Left ventricle myocardium inferior (tissue), 1 donor: ENCODE results near the gene ADAM12. TPM values are rescaled to one million over a fixed set of nuclear protein-coding genes. Genes with fewer than 3 reads are reported as not detected.
"Not testable (repeated sequence)": the region's sequence is repeated elsewhere in the genome, so short reads cannot be mapped to it uniquely, and the experiment has no call there.

Source experiments
- DNase-seq: peaks from one replicate; pipeline ENCODE4 v3.0.0-alpha.2; 2020
- H3K27ac ChIP-seq: fragments of 200-600 bp; replicated peaks from 2 replicates; pipeline ENCODE4 v1.8.0; 2021
- H3K27me3 ChIP-seq: fragments of 200-600 bp; 2 replicates; pipeline ENCODE4 v1.8.0; 2021; ENCODE audit warnings: low read depth
- H3K36me3 ChIP-seq: fragments of 200-600 bp; 2 replicates; pipeline ENCODE4 v1.8.0; 2021
- H3K4me1 ChIP-seq: fragments of 200-600 bp; 2 replicates; pipeline ENCODE4 v1.8.0; 2021
- H3K4me3 ChIP-seq: fragments of 200-600 bp; 2 replicates; pipeline ENCODE4 v1.8.0; 2021; ENCODE audit warnings: mild to moderate bottlenecking, moderate library complexity
- H3K9me3 ChIP-seq: fragments of 200-600 bp; replicated peaks from 2 replicates; pipeline ENCODE4 v1.8.0; 2021
- intact Hi-C: fragments of 100-400 bp; cut with micrococcal nuclease; formaldehyde crosslinking; loops from one replicate; pipeline ENCODE4 v1.11.0; 2022
- total RNA-seq: library from RNA; stranded (reverse); fragmentation: NEBNext Ultra II Directional; extraction: Animal tissue kit (Norgen Biotek cat#: 25700); gene quantifications from one replicate; pipeline ENCODE4 v1.2.1, GENCODE V29; 2021
- TF ChIP-seq, protein P1 (sequence below): fragments of 200-600 bp; IDR thresholded peaks from 2 replicates; pipeline ENCODE4 v1.8.0; 2021; ENCODE audit warnings: antibody characterized with exemption, mild to moderate bottlenecking, borderline replicate concordance
- donor health status: DM: no; HTN: yes; CAD: no; lungs with severe emphysema.

The ADAM12 gene
- total RNA-seq, 1 donor from 2014 or later: 0.27 TPM

DNA sequence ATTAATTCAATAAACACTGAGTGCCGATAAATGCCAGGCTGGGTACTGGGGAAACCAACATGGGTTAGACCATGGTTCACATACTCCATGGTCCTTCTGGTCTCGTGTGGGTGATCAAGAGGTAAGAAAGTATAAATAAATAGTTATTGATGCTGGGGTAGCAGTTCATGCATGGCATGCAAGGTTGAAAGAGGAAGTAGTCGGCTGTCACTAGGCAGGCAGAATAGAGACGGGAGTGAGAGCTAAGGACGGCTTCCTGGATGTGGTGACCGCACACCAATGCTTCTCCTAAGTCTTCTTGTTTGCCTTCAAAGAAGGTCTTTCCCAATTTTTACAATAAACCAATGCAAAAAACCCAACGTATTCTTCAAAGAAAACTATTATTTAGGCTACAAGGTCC, 208.6 kb downstream of the ADAM12 start:
- intact Hi-C loops: no loop called here
- no peak overlapping the region for H3K4me3 ChIP-seq
- TF ChIP-seq, protein P1, sequence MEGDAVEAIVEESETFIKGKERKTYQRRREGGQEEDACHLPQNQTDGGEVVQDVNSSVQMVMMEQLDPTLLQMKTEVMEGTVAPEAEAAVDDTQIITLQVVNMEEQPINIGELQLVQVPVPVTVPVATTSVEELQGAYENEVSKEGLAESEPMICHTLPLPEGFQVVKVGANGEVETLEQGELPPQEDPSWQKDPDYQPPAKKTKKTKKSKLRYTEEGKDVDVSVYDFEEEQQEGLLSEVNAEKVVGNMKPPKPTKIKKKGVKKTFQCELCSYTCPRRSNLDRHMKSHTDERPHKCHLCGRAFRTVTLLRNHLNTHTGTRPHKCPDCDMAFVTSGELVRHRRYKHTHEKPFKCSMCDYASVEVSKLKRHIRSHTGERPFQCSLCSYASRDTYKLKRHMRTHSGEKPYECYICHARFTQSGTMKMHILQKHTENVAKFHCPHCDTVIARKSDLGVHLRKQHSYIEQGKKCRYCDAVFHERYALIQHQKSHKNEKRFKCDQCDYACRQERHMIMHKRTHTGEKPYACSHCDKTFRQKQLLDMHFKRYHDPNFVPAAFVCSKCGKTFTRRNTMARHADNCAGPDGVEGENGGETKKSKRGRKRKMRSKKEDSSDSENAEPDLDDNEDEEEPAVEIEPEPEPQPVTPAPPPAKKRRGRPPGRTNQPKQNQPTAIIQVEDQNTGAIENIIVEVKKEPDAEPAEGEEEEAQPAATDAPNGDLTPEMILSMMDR: no peak
- H3K27ac ChIP-seq: no peak overlapping the region
- no peaks in the 10 kb centered on the region for H3K9me3 ChIP-seq
- no peaks in the 10 kb centered on the region for H3K4me1 ChIP-seq
- no peak for DNase-seq
- no peaks in the 10 kb centered on the region for H3K36me3 ChIP-seq
- H3K27me3 ChIP-seq: peaks cover 13% of the 10 kb centered on the region

DNA sequence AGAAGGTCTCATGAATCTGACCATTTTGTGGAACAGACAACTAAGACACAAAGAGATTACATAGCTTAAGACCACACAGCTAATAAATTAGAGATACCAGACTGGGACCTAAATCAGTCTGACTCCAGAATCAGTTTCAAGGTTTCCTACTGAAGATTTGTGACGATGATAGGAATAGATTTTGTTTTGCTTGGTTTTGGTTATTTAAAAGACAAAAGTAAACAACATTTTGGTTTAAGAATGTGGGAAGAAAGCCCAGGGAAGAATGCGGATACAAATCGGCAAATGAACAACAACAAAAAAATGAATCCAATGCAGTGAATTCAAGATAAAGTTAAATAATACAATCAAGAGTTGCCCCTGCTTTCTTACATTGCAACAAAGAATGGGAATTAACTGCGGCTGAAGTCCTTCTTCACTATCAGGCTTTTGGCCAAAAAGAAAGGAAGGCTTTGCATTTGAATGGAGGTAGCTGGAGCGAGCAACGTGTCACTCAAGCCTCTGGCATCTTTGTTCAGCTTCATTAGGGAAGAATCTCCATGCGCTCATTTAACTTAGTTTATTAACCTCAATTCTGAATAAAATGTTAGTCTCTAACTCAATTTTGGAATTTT, 210.8 kb downstream of the ADAM12 start:
- no peak for DNase-seq
- intact Hi-C loops: no loop called here

DNA sequence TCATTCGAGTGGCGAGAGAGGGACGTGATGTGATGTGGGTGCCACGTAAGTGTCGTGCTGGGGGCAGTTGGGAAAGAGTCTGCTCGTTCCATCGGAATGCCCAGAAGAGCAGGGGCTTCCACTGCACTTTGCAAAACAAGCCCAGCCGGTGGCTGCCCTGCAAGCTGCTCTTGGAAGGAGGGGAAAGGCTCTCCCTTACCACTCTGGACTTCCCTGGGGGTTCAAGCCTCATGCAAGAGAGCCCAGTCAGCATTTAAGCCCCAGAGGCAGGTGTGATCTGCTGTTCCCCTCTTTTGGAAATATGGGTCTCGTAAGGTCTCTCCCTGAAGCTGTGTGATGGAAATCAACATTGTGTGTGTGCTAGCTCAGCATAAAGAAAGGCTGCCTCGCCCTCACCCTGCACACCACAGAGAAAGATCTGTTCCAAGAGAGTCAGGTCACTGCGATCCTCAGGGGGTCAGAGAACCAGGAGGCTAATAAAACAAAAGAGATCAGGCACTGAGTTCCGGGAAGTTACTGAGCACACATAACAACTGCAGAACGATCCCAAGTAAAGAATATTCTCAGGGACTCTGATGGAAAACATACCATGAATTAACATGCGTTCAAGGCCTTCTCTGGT, 212.5 kb downstream of the ADAM12 start:
- H3K27me3 ChIP-seq: no peaks in the 10 kb centered on the region
- DNase-seq: no peak
- no peaks in the 10 kb centered on the region for H3K9me3 ChIP-seq
- H3K4me3 ChIP-seq: no peak overlapping the region
- H3K4me1 ChIP-seq: no peaks in the 10 kb centered on the region
- no peak overlapping the region for H3K27ac ChIP-seq
- intact Hi-C loops: no loop called here
- no peaks in the 10 kb centered on the region for H3K36me3 ChIP-seq
- TF ChIP-seq, protein P1: no peak

More for the DNA sequence above, 210.8 kb downstream of the ADAM12 start:
- Histone ChIP-seq H3K4me3 (no peak overlapping the region), H3K9me3 (no peaks in the 10 kb centered on the region), H3K4me1 (no peaks in the 10 kb centered on the region), H3K27ac (no peak overlapping the region), H3K27me3 (peaks cover 5% of the 10 kb centered on the region), H3K36me3 (no peaks in the 10 kb centered on the region)
- TF ChIP-seq, protein P1: no peak

DNA sequence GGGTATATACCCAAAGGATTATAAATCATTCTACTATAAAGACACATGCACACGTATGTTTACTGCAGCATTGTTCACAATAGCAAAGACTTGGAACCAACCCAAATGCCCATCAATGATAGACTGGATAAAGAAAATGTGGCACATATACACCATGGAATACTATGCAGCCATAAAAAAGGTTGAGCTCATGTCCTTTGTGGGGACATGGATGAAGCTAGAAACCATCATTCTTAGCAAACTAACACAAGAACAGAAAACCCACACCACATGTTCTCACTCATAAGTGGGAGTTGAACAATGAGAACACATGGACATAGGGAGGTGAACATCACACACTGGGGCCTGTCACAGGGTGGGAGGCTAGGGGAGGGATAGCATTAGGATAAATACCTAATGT, 215.5 kb downstream of the ADAM12 start:
- intact Hi-C loops, H3K36me3 ChIP-seq, H3K4me1 ChIP-seq, DNase-seq, H3K4me3 ChIP-seq, H3K9me3 ChIP-seq, H3K27ac ChIP-seq: not testable (repeated sequence)
- H3K27me3 ChIP-seq: peaks cover 19% of the 10 kb centered on the region

DNA sequence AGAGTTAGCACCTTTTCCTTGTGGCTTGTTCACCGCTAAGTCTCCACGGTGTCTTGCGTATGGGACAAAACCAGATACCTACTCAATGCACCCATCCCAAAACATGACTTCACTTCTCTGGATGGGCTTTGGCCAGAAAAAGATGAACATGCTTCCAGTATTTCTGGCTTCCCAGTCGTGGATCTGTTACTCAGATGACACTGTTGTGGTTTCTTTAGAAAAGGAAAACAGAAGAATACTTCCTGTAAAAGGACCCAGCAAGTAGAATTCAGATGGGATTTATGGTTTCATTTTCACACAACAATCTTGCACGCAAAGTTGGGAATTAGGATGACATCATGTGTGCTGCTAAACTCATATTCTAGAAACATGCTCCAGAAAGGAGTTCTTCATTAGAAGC, 216.7 kb downstream of the ADAM12 start:
- no peaks in the 10 kb centered on the region for H3K9me3 ChIP-seq
- intact Hi-C loops: no loop called here
- H3K27me3 ChIP-seq: peaks cover 30% of the 10 kb centered on the region
- TF ChIP-seq, protein P1: no peak
- H3K36me3 ChIP-seq: no peaks in the 10 kb centered on the region
- H3K4me1 ChIP-seq: no peaks in the 10 kb centered on the region
- peak overlapping the region; percentile 13 for H3K27ac ChIP-seq
- no peak for DNase-seq
- peak overlapping the region; percentile 5 for H3K4me3 ChIP-seq

DNA sequence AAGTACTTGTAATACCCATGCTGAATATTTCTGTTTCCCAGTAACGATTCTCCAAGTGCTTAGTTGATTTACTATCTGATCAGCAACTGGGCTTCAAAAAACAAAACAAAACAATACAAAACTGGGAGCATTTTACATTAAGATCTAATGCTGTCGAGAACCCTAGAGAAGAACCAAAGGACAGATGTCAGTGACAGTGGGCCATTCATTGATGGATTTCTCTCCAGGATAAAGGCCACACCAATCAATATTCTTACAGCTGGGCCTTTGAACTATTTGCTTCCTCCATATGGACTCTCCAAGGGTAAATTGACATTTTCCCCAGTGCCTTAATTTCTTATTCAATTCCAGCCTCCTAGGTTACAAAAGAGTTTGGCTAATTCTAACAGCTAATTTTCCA, 217.5 kb downstream of the ADAM12 start:
- no peak for DNase-seq
- H3K27me3 ChIP-seq: peaks cover 38% of the 10 kb centered on the region
- no peak overlapping the region for H3K4me3 ChIP-seq
- TF ChIP-seq, protein P1: no peak
- intact Hi-C loops: no loop called here
- H3K4me1 ChIP-seq: no peaks in the 10 kb centered on the region
- peak overlapping the region; percentile 13 for H3K27ac ChIP-seq
- no peaks in the 10 kb centered on the region for H3K36me3 ChIP-seq
- H3K9me3 ChIP-seq: no peaks in the 10 kb centered on the region
